ENCODE measurements around the gene TIMM13. TPM values are rescaled to one million over a fixed set of nuclear protein-coding genes. Genes with fewer than 3 reads are reported as not detected.

Gene TIMM13
- total RNA-seq, 4 donors from 2014 or later = 10.8 to 54.9 (median 30.8) TPM

GRCh38 chr19:2425622-2426581 lies 1.5 kb downstream of the TIMM13 start:
- no peaks in the 10 kb centered on the region for H3K9me3 ChIP-seq
- DNase-seq = no peak
- peaks cover 15 to 32% (median 26%) of the 10 kb centered on the region in 4 donors for H3K4me1 ChIP-seq
- H3K36me3 ChIP-seq = no peaks in the 10 kb centered on the region
- peak overlapping the region in 2 of 4 donors; percentile 94 to 97 for H3K27ac ChIP-seq
- WGBS, 2 donors (ENCODE audit: low coverage in 1 of 2) = 70% methylated on average over 28 of the region's 29 CpGs; no CpG with 5 or more reads in 1 of the 2 donors
- intact Hi-C loops (cut with DNase I; ENCODE audit: low total_unique reads) = no loop called here
- peak overlapping the region in 3 of 4 donors; percentile 78 to 83 (median 82) for H3K4me3 ChIP-seq
- H3K27me3 ChIP-seq = no peaks in the 10 kb centered on the region
- in situ Hi-C loops (cut with MboI; ENCODE audit: low pct_ligation_motif_present in 1 of 4, low pct_unique_long_range_greater_than_20kb in 1 of 4, low sequenced_read_pairs in 3 of 4) = no loop called here
- TF ChIP-seq POLR2AphosphoS5 (IDR thresholded peaks at IDR 0.05) = no peak
- no peak for TF ChIP-seq POLR2A (IDR thresholded peaks at IDR 0.05)
- no peak for TF ChIP-seq EP300 (IDR thresholded peaks at IDR 0.05; ENCODE audit: low read depth)
- TF ChIP-seq CTCF (IDR thresholded peaks at IDR 0.05) = no peak

- Histone ChIP-seq H3K27ac (no peak overlapping the region), H3K9me3 (no peaks in the 10 kb centered on the region), H3K36me3 (no peaks in the 10 kb centered on the region), H3K27me3 (no peaks in the 10 kb centered on the region), H3K4me3 (no peak overlapping the region), H3K4me1 (peaks cover 15 to 32% (median 26%) of the 10 kb centered on the region in 4 donors)
- no peak for DNase-seq
- no peak for TF ChIP-seq POLR2AphosphoS5 (IDR thresholded peaks at IDR 0.05)
- peak in 2 of 5 experiments; percentile 8 to 12 for TF ChIP-seq CTCF (IDR thresholded peaks at IDR 0.05)
- 85% methylated on average over 92 of the region's 101 CpGs; no CpG with 5 or more reads in 1 of the 2 donors for WGBS, 2 donors (ENCODE audit: low coverage in 1 of 2)
- intact Hi-C loops (cut with DNase I; ENCODE audit: low total_unique reads) (no loop called here), in situ Hi-C loops (cut with MboI; ENCODE audit: low pct_ligation_motif_present in 1 of 4, low pct_unique_long_range_greater_than_20kb in 1 of 4, low sequenced_read_pairs in 3 of 4) (no loop called here)
Observed at GRCh38 chr19:2424686-2425621, 2.4 kb downstream of the TIMM13 start.

- TF ChIP-seq EP300 (IDR thresholded peaks at IDR 0.05; ENCODE audit: low read depth) = no peak
- no peak for TF ChIP-seq CTCF (IDR thresholded peaks at IDR 0.05)
- TF ChIP-seq POLR2AphosphoS5 (IDR thresholded peaks at IDR 0.05) = no peak
- no peak for TF ChIP-seq POLR2A (IDR thresholded peaks at IDR 0.05)
- no peaks in the 10 kb centered on the region for H3K27me3 ChIP-seq
- WGBS, 2 donors (ENCODE audit: low coverage in 1 of 2) = 93% methylated on average over 42 of the region's 46 CpGs; no CpG with 5 or more reads in 1 of the 2 donors
- no peaks in the 10 kb centered on the region for H3K9me3 ChIP-seq
- no peak overlapping the region for H3K27ac ChIP-seq
- DNase-seq = no peak
- intact Hi-C loops (cut with DNase I; ENCODE audit: low total_unique reads) (no loop called here), in situ Hi-C loops (cut with MboI; ENCODE audit: low pct_ligation_motif_present in 1 of 4, low pct_unique_long_range_greater_than_20kb in 1 of 4, low sequenced_read_pairs in 3 of 4) (no loop called here)
- no peaks in the 10 kb centered on the region for H3K36me3 ChIP-seq
- no peak overlapping the region for H3K4me3 ChIP-seq
- peaks cover 15 to 32% (median 26%) of the 10 kb centered on the region in 4 donors for H3K4me1 ChIP-seq
Observed at GRCh38 chr19:2423915-2424685, 3.3 kb downstream of the TIMM13 start.
